Smooth muscle cell (in vitro differentiated cells): ENCODE measurements around the gene HSPA4. TPM values are rescaled to one million over a fixed set of nuclear protein-coding genes. Genes with fewer than 3 reads are reported as not detected.
"Not testable (repeated sequence)": the region's sequence is repeated elsewhere in the genome, so short reads cannot be mapped to it uniquely, and the experiment has no call there.

Source experiments
- DNase-seq: peaks from one replicate; lab custom pipeline; 2025; ENCODE audit not compliant: unreplicated experiment; lab: John Stamatoyannopoulos, UW
- H2AFZ ChIP-seq: fragments of 200-600 bp; sonication (generic); 2 replicates; pipeline ENCODE4 v1.6.0; 2016; ENCODE audit warnings: antibody characterized with exemption, low read depth, mild to moderate bottlenecking
- H3F3A ChIP-seq: fragments of 200-600 bp; sonication (generic); 2 replicates; pipeline ENCODE4 v1.6.0; 2017; ENCODE audit warnings: antibody characterized with exemption, low read depth
- H3K27ac ChIP-seq: fragments of 200-600 bp; sonication (generic); 2 replicates; pipeline ENCODE4 v1.5.1; 2016; ENCODE audit warnings: low read depth, mild to moderate bottlenecking
- H3K27me3 ChIP-seq: fragments of 200-600 bp; sonication (generic); 2 replicates; pipeline ENCODE4 v1.6.1; 2016; ENCODE audit warnings: low read depth, mild to moderate bottlenecking
- H3K36me3 ChIP-seq: fragments of 200-600 bp; sonication (generic); 2 replicates; pipeline ENCODE4 v1.5.1; 2016; ENCODE audit warnings: low read depth
- H3K4me1 ChIP-seq: fragments of 200-600 bp; sonication (generic); 2 replicates; pipeline ENCODE4 v1.5.1; 2016; ENCODE audit warnings: low read depth
- H3K4me2 ChIP-seq: fragments of 200-600 bp; sonication (generic); 2 replicates; pipeline ENCODE4 v1.6.0; 2016; ENCODE audit warnings: mild to moderate bottlenecking
- H3K4me3 ChIP-seq: fragments of 200-600 bp; sonication (generic); 2 replicates; pipeline ENCODE4 v1.5.1; 2016; ENCODE audit warnings: mild to moderate bottlenecking
- H3K79me2 ChIP-seq: fragments of 200-600 bp; sonication (generic); 2 replicates; pipeline ENCODE4 v1.6.0; 2016; ENCODE audit warnings: low read depth, mild to moderate bottlenecking
- H3K9ac ChIP-seq: fragments of 200-600 bp; sonication (generic); 2 replicates; pipeline ENCODE4 v1.6.0; 2016; ENCODE audit warnings: low read depth
- H3K9me3 ChIP-seq: fragments of 200-600 bp; sonication (generic); replicated peaks from 2 replicates; pipeline ENCODE4 v1.5.1; 2016; ENCODE audit warnings: low read depth
- H4K20me1 ChIP-seq: fragments of 200-600 bp; sonication (generic); 2 replicates; pipeline ENCODE4 v1.6.0; 2016; ENCODE audit warnings: low read depth
- WGBS: methylation state at CpG from one replicate; pipeline ENCODE4 v1.1.7; 2016; ENCODE audit warnings: low lambda C conversion rate; 5-methylcytosine and 5-hydroxymethylcytosine counted together
- polyA plus RNA-seq: library from polyadenylated mRNA; unstranded; fragments of >200 nt; fragmentation: Nextera tagmentation; extraction: Ambion mirVana; gene quantifications from 2 replicates; pipeline ENCODE4 v1.2.1, GENCODE V29; 2016
- total RNA-seq: library from RNA; depleted of rRNA; stranded (reverse); fragments of >200 nt; gene quantifications from 2 replicates; pipeline ENCODE4 v1.2.3, GENCODE V29; 2014
- TF ChIP-seq, protein P1 (sequence below): fragments of 200-600 bp; sonication (generic); IDR thresholded peaks from 2 replicates; pipeline ENCODE4 v1.5.1; 2017; ENCODE audit warnings: borderline replicate concordance, mild to moderate bottlenecking, antibody characterized with exemption; ENCODE audit not compliant: insufficient read depth, poor library complexity, severe bottlenecking

Gene HSPA4
- total and polyA plus RNA-seq, 2 experiments from 2014 or later: 73.2 to 90.3 TPM

DNA sequence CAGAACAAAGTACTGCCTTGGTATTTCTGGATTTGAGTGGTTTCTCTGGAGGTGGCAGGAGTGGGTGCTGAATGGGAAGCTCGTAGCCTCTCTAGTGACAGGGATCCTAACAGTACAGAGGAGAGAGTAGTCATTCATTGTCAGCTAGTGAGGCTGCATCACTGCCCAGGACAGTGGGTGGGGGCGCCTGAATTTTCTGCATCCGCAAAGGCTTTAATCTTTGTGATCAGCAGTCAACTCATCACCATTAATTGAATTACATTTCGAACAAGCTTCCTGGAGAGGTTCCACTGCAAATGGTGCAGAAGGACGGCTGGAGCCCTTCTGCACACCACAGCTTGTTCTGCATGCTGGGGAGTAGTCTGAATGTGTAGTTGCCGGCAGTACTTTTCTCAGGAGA is 77.5 kb downstream of the HSPA4 start:
- no peak for DNase-seq
- H3K4me3 ChIP-seq: no peak overlapping the region
- no peak overlapping the region for H3K27ac ChIP-seq
- no peaks in the 10 kb centered on the region for H3K36me3 ChIP-seq
- H3K4me1 ChIP-seq: no peaks in the 10 kb centered on the region
- no peaks in the 10 kb centered on the region for H3F3A ChIP-seq
- H3K9me3 ChIP-seq: no peaks in the 10 kb centered on the region
- no peaks in the 10 kb centered on the region for H3K79me2 ChIP-seq
- no peak overlapping the region for H3K9ac ChIP-seq
- no peak overlapping the region for H3K4me2 ChIP-seq
- H2AFZ ChIP-seq: no peak overlapping the region
- 84% methylated on average over 6 of the region's 6 CpGs for WGBS
- TF ChIP-seq, protein P1, sequence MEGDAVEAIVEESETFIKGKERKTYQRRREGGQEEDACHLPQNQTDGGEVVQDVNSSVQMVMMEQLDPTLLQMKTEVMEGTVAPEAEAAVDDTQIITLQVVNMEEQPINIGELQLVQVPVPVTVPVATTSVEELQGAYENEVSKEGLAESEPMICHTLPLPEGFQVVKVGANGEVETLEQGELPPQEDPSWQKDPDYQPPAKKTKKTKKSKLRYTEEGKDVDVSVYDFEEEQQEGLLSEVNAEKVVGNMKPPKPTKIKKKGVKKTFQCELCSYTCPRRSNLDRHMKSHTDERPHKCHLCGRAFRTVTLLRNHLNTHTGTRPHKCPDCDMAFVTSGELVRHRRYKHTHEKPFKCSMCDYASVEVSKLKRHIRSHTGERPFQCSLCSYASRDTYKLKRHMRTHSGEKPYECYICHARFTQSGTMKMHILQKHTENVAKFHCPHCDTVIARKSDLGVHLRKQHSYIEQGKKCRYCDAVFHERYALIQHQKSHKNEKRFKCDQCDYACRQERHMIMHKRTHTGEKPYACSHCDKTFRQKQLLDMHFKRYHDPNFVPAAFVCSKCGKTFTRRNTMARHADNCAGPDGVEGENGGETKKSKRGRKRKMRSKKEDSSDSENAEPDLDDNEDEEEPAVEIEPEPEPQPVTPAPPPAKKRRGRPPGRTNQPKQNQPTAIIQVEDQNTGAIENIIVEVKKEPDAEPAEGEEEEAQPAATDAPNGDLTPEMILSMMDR: no peak
- no peaks in the 10 kb centered on the region for H3K27me3 ChIP-seq
- H4K20me1 ChIP-seq: no peaks in the 10 kb centered on the region

DNA sequence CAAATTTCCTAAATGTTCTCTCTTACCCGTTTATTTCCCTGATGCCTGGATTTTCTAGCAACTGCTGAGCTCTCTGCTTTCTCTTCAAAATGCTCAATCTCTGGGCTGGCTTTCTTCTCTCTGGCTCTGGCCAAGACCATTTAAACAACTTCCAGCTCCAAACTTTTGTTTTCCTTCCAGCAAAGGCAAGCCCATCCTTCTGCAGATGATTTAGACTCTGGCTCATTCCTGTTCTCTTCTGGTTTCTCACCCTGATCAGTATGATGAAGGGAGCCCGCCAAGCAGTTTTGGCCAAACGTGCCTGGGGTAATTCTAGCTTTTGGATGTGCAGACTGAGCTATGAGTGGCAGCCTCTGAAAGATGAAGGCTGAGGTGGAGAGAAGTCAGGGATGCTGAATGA is 78.1 kb downstream of the HSPA4 start:
- no peak overlapping the region for H3K4me2 ChIP-seq
- H3K9me3 ChIP-seq: no peaks in the 10 kb centered on the region
- no peaks in the 10 kb centered on the region for H3F3A ChIP-seq
- no peaks in the 10 kb centered on the region for H3K36me3 ChIP-seq
- H3K79me2 ChIP-seq: no peaks in the 10 kb centered on the region
- WGBS: 89% methylated on average over 3 of the region's 3 CpGs
- no peak overlapping the region for H3K27ac ChIP-seq
- TF ChIP-seq, protein P1: no peak
- H3K27me3 ChIP-seq: no peaks in the 10 kb centered on the region
- no peak overlapping the region for H3K4me3 ChIP-seq
- H3K9ac ChIP-seq: no peak overlapping the region
- no peaks in the 10 kb centered on the region for H4K20me1 ChIP-seq
- DNase-seq: no peak
- no peaks in the 10 kb centered on the region for H3K4me1 ChIP-seq
- no peak overlapping the region for H2AFZ ChIP-seq

DNA sequence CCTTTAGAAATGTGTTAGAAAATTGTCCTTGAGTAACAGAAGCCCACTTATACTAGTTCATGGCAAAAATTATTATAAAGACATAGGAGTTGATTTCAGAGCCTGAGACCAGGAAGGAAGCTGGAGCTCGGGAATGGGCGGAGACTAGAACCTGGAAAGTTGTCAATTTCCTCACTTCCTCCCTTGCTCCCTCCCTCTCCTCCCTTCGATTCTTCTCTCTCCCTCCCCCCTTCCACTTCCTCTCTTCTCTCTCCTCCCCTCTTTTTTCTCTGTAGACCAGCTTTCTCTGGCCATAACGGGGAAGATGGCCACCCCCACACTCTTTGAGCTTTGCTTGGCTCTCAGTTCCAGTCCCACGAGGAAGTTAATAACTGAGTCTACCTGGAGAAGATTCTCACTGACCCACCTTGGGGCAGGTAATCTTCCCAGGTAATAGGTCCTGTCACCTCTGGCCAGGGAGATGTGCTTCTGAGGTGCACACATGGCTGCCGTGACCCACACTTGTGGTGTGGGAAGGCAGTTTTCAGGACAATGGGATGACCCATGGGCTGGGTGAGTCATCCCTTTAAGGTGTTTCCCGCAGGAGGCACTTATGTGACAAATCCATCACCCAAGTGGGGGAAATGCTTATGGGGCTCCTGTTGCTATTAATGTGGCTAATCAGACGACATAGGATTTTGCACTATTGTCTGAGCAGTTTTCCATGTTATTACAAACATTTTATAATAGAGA is 78.7 kb downstream of the HSPA4 start:
- H3K9ac ChIP-seq: no peak overlapping the region
- no peaks in the 10 kb centered on the region for H4K20me1 ChIP-seq
- no peaks in the 10 kb centered on the region for H3K36me3 ChIP-seq
- H3K4me1 ChIP-seq: no peaks in the 10 kb centered on the region
- H3K27me3 ChIP-seq: no peaks in the 10 kb centered on the region
- H2AFZ ChIP-seq: no peak overlapping the region
- no peaks in the 10 kb centered on the region for H3F3A ChIP-seq
- no peaks in the 10 kb centered on the region for H3K9me3 ChIP-seq
- H3K27ac ChIP-seq: no peak overlapping the region
- no peaks in the 10 kb centered on the region for H3K79me2 ChIP-seq
- no peak overlapping the region for H3K4me2 ChIP-seq
- DNase-seq: no peak
- WGBS: 84% methylated on average over 7 of the region's 8 CpGs
- no peak overlapping the region for H3K4me3 ChIP-seq
- TF ChIP-seq, protein P1: no peak

DNA sequence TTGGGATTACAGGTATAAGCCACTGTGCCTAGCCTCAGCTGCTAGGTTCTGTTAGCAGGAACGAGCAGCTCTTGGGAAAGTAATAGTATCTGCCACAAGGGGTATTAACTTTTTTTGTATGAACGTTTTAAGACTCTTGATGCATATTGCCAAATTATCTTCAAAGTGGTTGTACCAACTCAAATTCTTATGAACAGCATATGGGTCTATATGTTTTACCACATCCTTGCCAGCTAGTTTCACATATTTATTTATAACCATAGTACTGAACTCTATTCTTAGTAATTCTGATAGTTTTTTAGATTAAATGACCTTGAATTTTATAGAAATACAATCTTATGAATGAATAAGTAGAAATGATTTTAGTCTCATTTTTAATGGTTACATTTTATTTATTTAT is 80.9 kb downstream of the HSPA4 start:
- Histone ChIP-seq H3K4me1 (no peaks in the 10 kb centered on the region), H3F3A (no peaks in the 10 kb centered on the region), H3K79me2 (no peaks in the 10 kb centered on the region), H3K4me3 (no peak overlapping the region), H4K20me1 (no peaks in the 10 kb centered on the region), H3K36me3 (no peaks in the 10 kb centered on the region), H3K27ac (no peak overlapping the region), H3K9me3 (no peaks in the 10 kb centered on the region), H3K4me2 (no peak overlapping the region), H3K27me3 (no peaks in the 10 kb centered on the region), H3K9ac (no peak overlapping the region), H2AFZ (no peak overlapping the region)
- no peak for DNase-seq
- TF ChIP-seq, protein P1: no peak
- 85% methylated on average over 2 of the region's 2 CpGs for WGBS

DNA sequence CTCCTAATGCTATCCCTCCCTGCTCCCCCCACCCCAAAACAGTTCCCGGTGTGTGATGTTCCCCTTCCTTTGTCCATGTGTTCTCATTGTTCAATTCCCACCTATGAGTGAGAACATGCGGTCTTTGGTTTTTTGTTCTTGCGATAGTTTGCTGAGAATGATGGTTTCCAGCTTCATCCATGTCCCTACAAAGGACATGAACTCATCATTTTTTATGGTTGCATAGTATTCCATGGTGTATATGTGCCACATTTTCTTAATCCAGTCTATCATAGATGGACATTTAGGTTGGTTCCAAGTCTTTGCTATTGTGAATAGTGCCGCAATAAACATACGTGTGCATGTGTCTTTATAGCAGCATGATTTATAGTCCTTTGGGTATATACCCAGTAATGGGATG is 81.4 kb downstream of the HSPA4 start:
- H3K79me2 ChIP-seq, H3K27me3 ChIP-seq, H3K36me3 ChIP-seq, H3K27ac ChIP-seq, H3F3A ChIP-seq, H3K9ac ChIP-seq, DNase-seq, H3K9me3 ChIP-seq, H2AFZ ChIP-seq, H3K4me3 ChIP-seq, H4K20me1 ChIP-seq, H3K4me1 ChIP-seq, H3K4me2 ChIP-seq: not testable (repeated sequence)
- 96% methylated on average over 5 of the region's 5 CpGs for WGBS
